ENCODE measurements around the gene PHAF1.

PHAF1 gene

GRCh38 chr16:67109407-67110135 is at the start of gene PHAF1:
PHAF1 (plus strand) TSS chr16:67109941; CDS start chr16:67110176, 235 bp downstream.
- DNase-seq: peak; percentile 85 to 89

- peak; percentile 59 to 85 for DNase-seq
Measured at GRCh38 chr16:67063008-67063407, 46.7 kb upstream of the PHAF1 start.

GRCh38 chr16:67068212-67068753 is 41.5 kb upstream of the PHAF1 start:
- DNase-seq: no peak

- DNase-seq: no peak
Measured at GRCh38 chr16:67071476-67072048, 38.2 kb upstream of the PHAF1 start.

- DNase-seq: no peak
Measured at GRCh38 chr16:67075331-67075730, 34.4 kb upstream of the PHAF1 start.

- DNase-seq: no peak
Measured at GRCh38 chr16:67077871-67078270, 31.9 kb upstream of the PHAF1 start.

- no peak for DNase-seq
Measured at GRCh38 chr16:67082100-67082499, 27.6 kb upstream of the PHAF1 start.

- no peak for DNase-seq
Measured at GRCh38 chr16:67082891-67083290, 26.9 kb upstream of the PHAF1 start.

- DNase-seq: peak; percentile 54 to 67
Measured at GRCh38 chr16:67084345-67085028, 25.3 kb upstream of the PHAF1 start.

GRCh38 chr16:67086822-67087221 is 22.9 kb upstream of the PHAF1 start:
- DNase-seq: no peak

GRCh38 chr16:67087291-67087690 is 22.4 kb upstream of the PHAF1 start:
- DNase-seq: no peak

- DNase-seq: no peak
Measured at GRCh38 chr16:67087803-67088202, 21.9 kb upstream of the PHAF1 start.

- no peak for DNase-seq
Measured at GRCh38 chr16:67088551-67088950, 21.2 kb upstream of the PHAF1 start.

GRCh38 chr16:67089101-67089500 is 20.6 kb upstream of the PHAF1 start:
- no peak for DNase-seq

- no peak for DNase-seq
Measured at GRCh38 chr16:67091906-67092566, 17.7 kb upstream of the PHAF1 start.

GRCh38 chr16:67093098-67093726 is 16.5 kb upstream of the PHAF1 start:
- DNase-seq: no peak

GRCh38 chr16:67098599-67098998 is 11.1 kb upstream of the PHAF1 start:
- no peak for DNase-seq

GRCh38 chr16:67100569-67101310 is 9.0 kb upstream of the PHAF1 start:
- DNase-seq: peak; percentile 48 to 52

- no peak for DNase-seq
Measured at GRCh38 chr16:67101311-67102082, 8.2 kb upstream of the PHAF1 start.

GRCh38 chr16:67104061-67104460 is 5.7 kb upstream of the PHAF1 start:
- peak; percentile 39 to 45 for DNase-seq

- no peak for DNase-seq
Measured at GRCh38 chr16:67104845-67105244, 4.9 kb upstream of the PHAF1 start.

Measured in Kasumi-1 (cell line).